Activated CD8-positive, alpha-beta memory T cell treated with anti-CD3 and anti-CD28 coated beads, Interleukin-2, amount 50 U/mL, for 1 hour (primary cell): ENCODE data around the gene PPP1R12B.
"Not testable (repeated sequence)": the region's sequence is repeated elsewhere in the genome, so short reads cannot be mapped to it uniquely, and the experiment has no call there.

Experiments used
- DNase-seq: peaks from one replicate; pipeline ENCODE4 v3.0.0-alpha.2; 2020; ENCODE audit errors: extremely low read depth

Gene PPP1R12B

GRCh38 chr1:202405928-202406327, 57.4 kb downstream of the PPP1R12B start:
- DNase-seq, result no peak

GRCh38 chr1:202406896-202407295, 58.4 kb downstream of the PPP1R12B start:
- not testable (repeated sequence) for DNase-seq

GRCh38 chr1:202407378-202407777, 58.9 kb downstream of the PPP1R12B start:
- DNase-seq, result not testable (repeated sequence)

- DNase-seq, result not testable (repeated sequence)
Measured at GRCh38 chr1:202410251-202410650, 61.8 kb downstream of the PPP1R12B start.

- DNase-seq, result not testable (repeated sequence)
Measured at GRCh38 chr1:202410854-202411357, 62.4 kb downstream of the PPP1R12B start.

DNA sequence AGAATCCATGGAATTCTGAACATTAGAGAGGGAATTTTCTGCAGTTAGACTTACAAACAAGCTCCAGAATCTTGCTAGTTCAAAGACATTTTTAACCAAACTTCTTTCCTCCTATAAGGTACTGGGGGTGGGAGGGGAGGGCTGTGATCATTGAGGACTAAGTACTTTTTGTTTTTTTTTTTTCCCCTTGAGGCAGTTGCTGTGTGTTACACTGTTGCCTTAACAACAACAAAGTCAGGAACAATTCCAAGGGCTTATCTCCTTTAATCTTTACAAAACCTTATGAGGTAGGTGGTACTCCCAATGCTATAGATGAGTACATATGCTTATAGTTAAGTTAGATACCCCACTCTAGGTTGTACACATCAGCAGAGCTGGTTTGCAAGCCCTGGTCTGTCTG, 62.9 kb downstream of the PPP1R12B start:
- DNase-seq, result no peak

GRCh38 chr1:202412421-202412820, 63.9 kb downstream of the PPP1R12B start:
- DNase-seq, result not testable (repeated sequence)

GRCh38 chr1:202416641-202417040, 68.1 kb downstream of the PPP1R12B start:
- no peak for DNase-seq

DNA sequence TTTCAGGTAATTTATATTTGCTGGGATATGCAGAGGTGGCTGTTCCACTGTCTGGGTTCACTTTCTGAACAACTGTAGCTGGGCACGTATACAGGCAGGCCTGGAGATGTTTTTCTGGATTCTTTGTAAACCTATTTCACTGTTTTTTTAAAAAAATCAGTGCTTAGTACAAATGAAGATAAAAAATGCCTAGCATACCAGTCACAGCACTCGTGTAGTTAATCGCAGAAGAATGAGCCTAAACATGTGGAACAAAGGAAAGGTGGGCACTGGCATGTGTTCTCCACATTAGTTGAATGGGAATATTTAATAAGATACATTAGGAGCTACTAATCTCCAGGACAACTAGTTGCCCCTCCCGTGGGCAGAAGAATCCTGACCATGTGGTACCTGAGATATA, 68.6 kb downstream of the PPP1R12B start:
- not testable (repeated sequence) for DNase-seq

DNA sequence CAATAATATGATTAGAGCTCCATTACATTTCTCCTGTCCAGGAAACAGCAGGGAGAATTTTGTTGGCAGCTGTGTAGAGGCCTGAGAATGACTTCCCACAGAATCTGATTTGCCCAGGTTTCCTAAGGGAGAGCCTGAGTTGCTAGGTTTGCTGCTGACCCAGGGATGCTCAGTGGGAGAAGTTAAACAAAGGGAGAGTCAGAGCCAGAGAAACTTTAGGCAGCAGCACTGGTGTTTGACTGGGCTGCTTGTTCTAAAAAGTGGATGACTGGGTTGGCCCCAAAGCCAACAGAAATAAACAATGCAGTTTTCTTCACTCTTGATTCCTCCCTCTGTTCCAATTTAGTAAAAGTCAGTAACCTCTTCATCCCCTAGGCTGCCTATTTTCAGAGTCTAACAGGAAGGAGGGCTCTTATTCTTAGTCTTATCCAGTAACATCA, 69.3 kb downstream of the PPP1R12B start:
- not testable (repeated sequence) for DNase-seq

GRCh38 chr1:202419731-202420130, 71.2 kb downstream of the PPP1R12B start:
- not testable (repeated sequence) for DNase-seq

DNA sequence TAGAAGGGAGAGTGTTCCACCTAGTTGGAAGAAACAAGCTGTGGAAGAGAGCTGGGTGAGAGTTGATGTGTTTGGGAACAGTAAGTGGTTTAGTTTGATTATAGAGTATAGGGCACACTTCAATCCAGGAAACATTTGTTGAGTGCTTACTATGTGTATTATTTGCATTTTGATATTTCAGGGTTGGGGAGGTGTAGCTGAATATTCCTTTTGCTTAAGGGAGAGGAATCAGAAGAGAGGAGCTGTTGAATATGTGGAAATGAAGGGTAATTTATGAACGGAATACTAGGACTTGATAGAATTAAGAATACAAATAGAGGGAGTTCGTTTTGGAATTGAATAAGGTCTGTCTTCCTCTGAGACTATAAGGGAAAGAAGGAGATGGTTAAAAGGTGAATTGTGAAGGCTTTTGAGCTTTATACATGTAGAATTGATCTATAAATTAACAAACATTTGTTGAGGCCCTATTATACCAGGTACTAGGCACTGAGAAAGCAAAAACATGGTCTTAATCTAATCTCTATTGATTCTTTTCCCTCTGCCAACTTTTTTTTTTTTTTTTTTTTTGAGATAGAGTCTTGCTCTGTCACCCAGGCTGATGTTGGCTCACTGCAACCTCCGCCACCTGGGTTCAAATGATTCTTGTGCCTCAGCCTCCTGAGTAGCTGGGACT, 72.1 kb downstream of the PPP1R12B start:
- not testable (repeated sequence) for DNase-seq

DNA sequence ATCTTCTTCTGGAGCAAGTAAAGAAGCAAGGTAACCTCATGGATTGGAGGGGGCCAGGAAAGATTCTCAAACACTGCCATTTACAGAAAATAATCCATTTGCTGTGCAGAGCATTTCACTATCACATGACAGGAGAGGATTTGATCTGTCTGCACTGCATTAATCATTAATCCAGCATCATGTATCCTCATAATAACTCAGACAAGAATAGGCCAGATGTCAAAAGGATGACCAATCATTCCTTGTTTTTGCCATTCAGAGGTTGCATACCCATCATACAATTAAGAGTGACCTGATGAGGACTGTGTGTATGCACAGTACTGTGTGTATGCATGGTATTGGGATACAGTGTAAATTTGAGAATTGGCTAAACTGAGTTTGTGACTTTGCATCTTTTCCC, 74.2 kb downstream of the PPP1R12B start:
- DNase-seq, result not testable (repeated sequence)

GRCh38 chr1:202424260-202424659, 75.8 kb downstream of the PPP1R12B start:
- DNase-seq, result not testable (repeated sequence)

GRCh38 chr1:202430111-202430510, 81.6 kb downstream of the PPP1R12B start:
- DNase-seq, result not testable (repeated sequence)

GRCh38 chr1:202432338-202432737, 83.8 kb downstream of the PPP1R12B start:
- DNase-seq, result not testable (repeated sequence)

DNA sequence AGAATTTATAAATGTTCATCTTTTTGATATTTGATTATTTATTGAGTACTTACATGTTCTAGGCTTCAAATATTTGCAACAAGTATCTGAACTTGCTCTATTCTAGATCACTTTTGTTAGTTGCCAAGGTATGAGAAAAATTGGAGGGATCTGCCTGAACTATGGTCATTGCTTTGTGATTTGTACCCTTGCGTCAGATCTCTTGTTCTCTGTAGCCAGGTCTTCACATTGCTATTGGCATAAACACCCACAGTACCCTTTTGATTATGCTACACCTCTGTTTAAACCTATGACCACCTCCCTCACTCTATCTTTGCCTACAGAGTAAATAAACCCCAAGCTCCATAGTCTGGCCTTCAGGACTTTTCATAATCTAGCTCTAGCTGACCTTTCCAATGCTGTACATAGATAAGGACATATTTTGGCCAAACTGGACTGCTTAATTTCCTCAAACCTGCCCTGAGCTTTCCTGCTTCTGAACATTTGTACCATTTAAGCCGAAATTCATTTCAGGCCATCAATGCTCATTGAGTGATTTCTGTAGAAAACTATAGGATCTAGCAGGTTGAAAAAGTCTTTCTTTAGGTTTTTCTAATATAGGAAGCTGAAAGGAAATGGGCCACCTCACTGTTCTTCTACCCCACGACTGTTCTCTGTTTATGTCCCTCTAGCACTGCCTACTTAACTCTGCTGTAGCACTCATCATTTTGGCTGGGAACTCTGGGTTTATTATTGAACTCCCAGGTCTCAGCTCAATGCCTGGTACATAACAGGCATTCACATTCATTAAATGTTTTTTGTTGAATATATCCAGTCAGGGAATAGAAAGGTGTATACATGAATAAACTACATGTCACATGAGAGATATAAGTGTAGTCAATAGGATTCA, 84.9 kb downstream of the PPP1R12B start:
- no peak for DNase-seq

DNA sequence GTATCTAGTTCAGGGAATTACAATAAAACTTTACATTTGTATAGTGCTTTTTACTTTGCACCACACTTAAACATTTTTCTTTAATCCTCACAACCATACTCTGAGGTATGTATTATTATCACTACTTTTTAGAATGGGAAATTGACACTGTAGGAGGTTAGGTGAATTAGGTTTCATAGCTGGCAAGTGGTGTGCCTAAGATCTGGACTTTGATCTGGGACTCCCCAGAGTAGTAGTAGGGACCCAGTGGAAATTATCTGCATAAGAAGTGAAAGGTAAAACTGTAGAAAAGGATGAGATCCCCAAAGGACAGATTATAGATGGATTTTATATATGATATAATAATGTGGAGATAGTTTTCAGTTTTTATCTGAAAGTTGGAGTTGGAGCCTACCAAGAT, 85.6 kb downstream of the PPP1R12B start:
- no peak for DNase-seq

- DNase-seq, result no peak
Measured at GRCh38 chr1:202438393-202439174, 90.1 kb downstream of the PPP1R12B start.

DNA sequence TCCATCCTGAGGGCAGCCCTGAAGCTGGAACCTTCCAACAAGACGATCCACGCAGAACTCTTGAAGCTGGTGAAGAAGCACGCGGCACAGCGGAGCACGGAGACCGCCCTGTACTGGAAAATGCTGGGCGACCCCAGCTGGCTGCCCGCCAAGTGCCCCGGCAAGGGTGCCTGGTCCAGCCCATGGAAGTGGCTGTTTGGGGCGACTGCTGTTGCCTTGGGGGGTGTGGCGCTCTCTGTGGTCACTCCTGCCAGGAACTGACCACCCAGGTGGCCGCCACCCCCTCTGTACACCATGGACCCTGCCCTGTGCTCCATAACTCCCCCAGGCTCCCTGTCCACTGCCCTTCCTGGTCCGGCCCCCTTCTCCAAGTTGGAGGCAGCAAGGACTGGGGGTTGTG, 90.8 kb downstream of the PPP1R12B start:
- no peak for DNase-seq

GRCh38 chr1:202448140-202448539, 99.6 kb downstream of the PPP1R12B start:
- DNase-seq, result not testable (repeated sequence)

DNA sequence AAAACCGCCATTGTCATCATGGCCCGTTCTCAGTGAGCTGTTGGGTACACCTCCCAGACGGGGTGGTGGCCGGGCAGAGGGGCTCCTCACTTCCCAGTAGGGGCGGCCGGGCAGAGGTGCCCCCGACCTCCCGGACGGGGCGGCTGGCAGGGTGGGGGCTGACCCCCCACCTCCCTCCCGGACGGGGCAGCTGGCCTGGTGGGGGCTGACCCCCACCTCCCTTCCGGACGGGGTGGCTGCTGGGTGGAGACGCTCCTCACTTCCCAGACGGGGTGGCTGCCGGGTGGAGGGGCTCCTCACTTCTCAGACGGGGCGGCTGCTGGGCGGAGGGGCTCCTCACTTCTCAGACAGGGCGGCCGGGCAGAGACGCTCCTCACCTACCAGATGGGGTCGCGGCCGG, 103.1 kb downstream of the PPP1R12B start:
- not testable (repeated sequence) for DNase-seq
